OCI-LY7 (cell line): ENCODE data around the gene SCUBE3. TPM values are rescaled to one million over a fixed set of nuclear protein-coding genes. Genes with fewer than 3 reads are reported as not detected.

ENCODE experiments used
- BruUV-seq: library from RNA; stranded (reverse); fragments of 400-500 nt; replicated peaks from 2 replicates; lab custom pipeline; 2021; lab: Mats Ljungman, UMichigan
- CTCF ChIA-PET: fragments of 300-600 bp; sonication (Branson Sonifier 250); formaldehyde crosslinking; loops from one replicate; lab custom pipeline; 2022; ENCODE audit warnings: antibody characterized with exemption; ENCODE audit not compliant: unreplicated experiment; lab: Charles Lee
- POLR2A ChIA-PET: fragments of 300-600 bp; sonication (Branson Sonifier 250); formaldehyde crosslinking; loops from one replicate; lab custom pipeline; 2022; ENCODE audit warnings: antibody characterized with exemption; lab: Charles Lee
- DNase-seq: peaks from one replicate; pipeline ENCODE4 v3.0.0-alpha.2; 2015; ENCODE audit warnings: low spot score
- H2AFZ ChIP-seq: fragments of 200-600 bp; sonication (generic), shearing (Covaris generic); 2 replicates; pipeline ENCODE4 v1.6.1; 2014; ENCODE audit warnings: mild to moderate bottlenecking, antibody characterized with exemption, low read length, moderate library complexity
- H3K27ac ChIP-seq: fragments of 200-600 bp; sonication (generic); 2 replicates; pipeline ENCODE4 v1.5.1; 2014; ENCODE audit warnings: mixed run types, low read depth, mild to moderate bottlenecking, moderate library complexity, low read length, inconsistent platforms; ENCODE audit not compliant: poor library complexity, severe bottlenecking
- H3K36me3 ChIP-seq: fragments of 200-600 bp; sonication (generic); 2 replicates; pipeline ENCODE4 v1.6.1; 2014; ENCODE audit warnings: mild to moderate bottlenecking, antibody characterized with exemption, low read length, moderate library complexity, mixed read lengths; ENCODE audit not compliant: insufficient read depth
- H3K4me1 ChIP-seq: fragments of 200-600 bp; sonication (generic); 2 replicates; pipeline ENCODE4 v1.5.1; 2014; ENCODE audit warnings: mild to moderate bottlenecking, low read length; ENCODE audit not compliant: insufficient read depth, poor library complexity, severe bottlenecking
- H3K4me2 ChIP-seq: fragments of 200-600 bp; sonication (generic); 2 replicates; pipeline ENCODE4 v1.6.1; 2014; ENCODE audit warnings: mild to moderate bottlenecking, low read length
- H3K4me3 ChIP-seq: fragments of 200-600 bp; sonication (generic); 2 replicates; pipeline ENCODE4 v1.5.1; 2014; ENCODE audit warnings: mild to moderate bottlenecking, low read depth, low read length; ENCODE audit not compliant: poor library complexity, severe bottlenecking
- H3K79me2 ChIP-seq: fragments of 200-600 bp; sonication (generic); 2 replicates; pipeline ENCODE4 v1.6.1; 2016; ENCODE audit warnings: low read depth, mild to moderate bottlenecking, low read length, moderate library complexity, mixed read lengths; ENCODE audit not compliant: insufficient read depth
- H3K9me2 ChIP-seq: fragments of 200-600 bp; sonication (generic); 2 replicates; pipeline ENCODE4 v1.6.1; 2016; ENCODE audit warnings: mild to moderate bottlenecking, low read length, mixed read lengths; ENCODE audit not compliant: insufficient read depth
- H3K9me3 ChIP-seq: fragments of 200-600 bp; sonication (generic); 2 replicates; pipeline ENCODE4 v1.6.1; 2014; ENCODE audit warnings: mild to moderate bottlenecking, mixed run types, low read length, mixed read lengths
- H4K20me1 ChIP-seq: fragments of 200-600 bp; sonication (generic); 2 replicates; pipeline ENCODE4 v1.6.1; 2014; ENCODE audit warnings: mild to moderate bottlenecking, antibody characterized with exemption, low read length, moderate library complexity, mixed read lengths; ENCODE audit not compliant: insufficient read depth
- EZH2phosphoT487 ChIP-seq: fragments of 200-600 bp; sonication (generic); IDR thresholded peaks from 2 replicates; pipeline ENCODE4 v1.6.1; 2018; ENCODE audit warnings: low read depth, borderline replicate concordance, mild to moderate bottlenecking, mixed run types, antibody characterized with exemption, low read length, moderate library complexity, mixed read lengths
- intact Hi-C: fragments of 100-400 bp; cut with micrococcal nuclease; formaldehyde crosslinking; loops from one replicate; pipeline ENCODE4 v1.10.0; 2022; ENCODE audit not compliant: unreplicated experiment
- total RNA-seq, 2 experiments: library from RNA; depleted of rRNA in 1 of 2; stranded (reverse); fragments of >200 nt in 1 of 2; shearing (Covaris generic) in 1 of 2; gene quantifications; 2 replicates each; pipeline ENCODE4 v1.2.3, GENCODE V29; 2014 to 2022
- TF ChIP-seq, protein P1 (sequence below): fragments of 200-600 bp; sonication (generic); conservative IDR thresholded peaks from 2 replicates; pipeline ENCODE4 v1.5.1; 2014; ENCODE audit warnings: mild to moderate bottlenecking, antibody characterized with exemption, low read length, moderate library complexity, mixed read lengths

Gene SCUBE3
- total RNA-seq, 2 experiments from 2014 or later, result not detected

DNA sequence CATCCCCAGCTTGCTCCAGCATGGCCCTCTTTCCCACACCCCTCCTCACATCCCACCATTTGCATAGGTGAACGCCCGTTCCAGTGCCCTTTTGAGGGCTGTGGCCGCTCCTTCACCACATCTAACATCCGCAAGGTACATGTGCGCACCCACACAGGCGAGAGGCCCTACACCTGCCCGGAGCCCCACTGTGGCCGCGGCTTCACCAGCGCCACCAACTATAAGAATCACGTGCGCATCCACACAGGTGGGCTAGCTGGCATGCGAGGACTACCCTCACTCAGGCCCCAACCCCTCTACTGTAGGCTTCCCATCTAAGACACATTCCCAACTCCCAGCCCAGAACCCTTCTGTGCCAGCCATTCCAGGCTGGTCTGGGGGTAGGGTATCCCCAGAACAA is 77.7 kb downstream of the SCUBE3 start:
- Histone ChIP-seq H3K79me2 (no peaks in the 10 kb centered on the region), H3K36me3 (peaks cover 85% of the 10 kb centered on the region), H4K20me1 (no peaks in the 10 kb centered on the region), H2AFZ (no peak overlapping the region), H3K9me3 (no peaks in the 10 kb centered on the region), H3K9me2 (no peaks in the 10 kb centered on the region), H3K27ac (no peak overlapping the region), H3K4me3 (no peak overlapping the region), H3K4me1 (peaks cover 9% of the 10 kb centered on the region), H3K4me2 (no peak overlapping the region)
- no peak for TF ChIP-seq EZH2phosphoT487
- TF ChIP-seq, protein P1, sequence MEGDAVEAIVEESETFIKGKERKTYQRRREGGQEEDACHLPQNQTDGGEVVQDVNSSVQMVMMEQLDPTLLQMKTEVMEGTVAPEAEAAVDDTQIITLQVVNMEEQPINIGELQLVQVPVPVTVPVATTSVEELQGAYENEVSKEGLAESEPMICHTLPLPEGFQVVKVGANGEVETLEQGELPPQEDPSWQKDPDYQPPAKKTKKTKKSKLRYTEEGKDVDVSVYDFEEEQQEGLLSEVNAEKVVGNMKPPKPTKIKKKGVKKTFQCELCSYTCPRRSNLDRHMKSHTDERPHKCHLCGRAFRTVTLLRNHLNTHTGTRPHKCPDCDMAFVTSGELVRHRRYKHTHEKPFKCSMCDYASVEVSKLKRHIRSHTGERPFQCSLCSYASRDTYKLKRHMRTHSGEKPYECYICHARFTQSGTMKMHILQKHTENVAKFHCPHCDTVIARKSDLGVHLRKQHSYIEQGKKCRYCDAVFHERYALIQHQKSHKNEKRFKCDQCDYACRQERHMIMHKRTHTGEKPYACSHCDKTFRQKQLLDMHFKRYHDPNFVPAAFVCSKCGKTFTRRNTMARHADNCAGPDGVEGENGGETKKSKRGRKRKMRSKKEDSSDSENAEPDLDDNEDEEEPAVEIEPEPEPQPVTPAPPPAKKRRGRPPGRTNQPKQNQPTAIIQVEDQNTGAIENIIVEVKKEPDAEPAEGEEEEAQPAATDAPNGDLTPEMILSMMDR, result no peak
- no TSS peak for BruUV-seq
- intact Hi-C loops, result no loop called here
- ChIA-PET POLR2A (interaction anchor here (0.6 kb wide), 1 partner anchor 296 kb away, joined by 3 read pairs; no protein-coding TSS in a partner anchor), CTCF (no interaction called here)
- DNase-seq, result no peak

GRCh38 chr6:35292494-35292893 is 78.7 kb downstream of the SCUBE3 start:
- peak; percentile 39 for DNase-seq
- CTCF ChIA-PET, result no interaction called here

GRCh38 chr6:35293681-35294080 is 79.9 kb downstream of the SCUBE3 start:
- DNase-seq, result no peak
- Histone ChIP-seq H3K79me2 (peaks cover 10% of the 10 kb centered on the region; the same call in 1 of the 2 replicates), H3K36me3 (peaks cover 65% of the 10 kb centered on the region), H3K4me1 (peaks cover 28% of the 10 kb centered on the region), H3K27ac (no peak overlapping the region), H3K4me2 (no peak overlapping the region), H3K9me3 (no peaks in the 10 kb centered on the region), H3K4me3 (no peak overlapping the region), H3K9me2 (no peaks in the 10 kb centered on the region), H2AFZ (no peak overlapping the region), H4K20me1 (no peaks in the 10 kb centered on the region)
- TF ChIP-seq EZH2phosphoT487, result no peak
- TF ChIP-seq, protein P1, result no peak
- POLR2A ChIA-PET, result interaction anchor here (0.6 kb wide), 1 partner anchor 54 kb away, joined by 3 read pairs; no protein-coding TSS in a partner anchor
- intact Hi-C loops, result no loop called here
- CTCF ChIA-PET, result no interaction called here
- no TSS peak for BruUV-seq

More at GRCh38 chr6:35292494-35292893, 78.7 kb downstream of the SCUBE3 start:
- TF ChIP-seq, protein P1, result no peak
- no peak for TF ChIP-seq EZH2phosphoT487
- Histone ChIP-seq H3K79me2 (no peaks in the 10 kb centered on the region), H3K9me3 (no peaks in the 10 kb centered on the region), H3K4me1 (peaks cover 19% of the 10 kb centered on the region), H3K36me3 (peaks cover 76% of the 10 kb centered on the region), H3K4me3 (no peak overlapping the region), H3K9me2 (no peaks in the 10 kb centered on the region), H3K27ac (no peak overlapping the region), H4K20me1 (no peaks in the 10 kb centered on the region), H2AFZ (no peak overlapping the region), H3K4me2 (no peak overlapping the region)
- intact Hi-C loops, result no loop called here
- POLR2A ChIA-PET, result interaction anchor here (0.9 kb wide), 1 partner anchor 25 kb away, joined by 4 read pairs; no protein-coding TSS in a partner anchor
- no TSS peak for BruUV-seq
